ENCODE measurements around the gene TMA7B.
"Not testable (repeated sequence)": the region's sequence is repeated elsewhere in the genome, so short reads cannot be mapped to it uniquely, and the experiment has no call there.

The TMA7B gene

GRCh38 chr22:39933741-39934140 is 26.5 kb upstream of the TMA7B start:
- no peak for DNase-seq (ENCODE audit: low spot score)

DNA sequence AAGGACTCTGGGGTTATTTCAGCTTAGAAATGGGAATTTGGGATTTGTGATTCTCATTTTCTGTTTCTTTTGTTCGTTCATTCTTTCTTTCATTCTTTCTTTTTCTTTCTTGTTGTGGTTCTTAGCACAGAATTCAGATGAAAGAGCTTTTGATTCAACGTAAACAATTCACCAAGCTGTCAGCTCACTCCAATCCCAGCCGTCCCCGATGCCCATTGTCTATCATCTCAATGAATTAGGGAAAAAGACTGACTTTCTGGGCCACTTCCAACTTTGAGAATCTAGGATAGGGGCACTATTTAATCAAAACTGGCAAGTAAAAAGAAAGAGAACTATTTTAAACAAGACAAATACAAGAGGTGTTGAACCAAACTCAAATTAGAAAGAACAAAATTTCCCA is 25.1 kb upstream of the TMA7B start:
- no peak for DNase-seq (ENCODE audit: low spot score)

DNA sequence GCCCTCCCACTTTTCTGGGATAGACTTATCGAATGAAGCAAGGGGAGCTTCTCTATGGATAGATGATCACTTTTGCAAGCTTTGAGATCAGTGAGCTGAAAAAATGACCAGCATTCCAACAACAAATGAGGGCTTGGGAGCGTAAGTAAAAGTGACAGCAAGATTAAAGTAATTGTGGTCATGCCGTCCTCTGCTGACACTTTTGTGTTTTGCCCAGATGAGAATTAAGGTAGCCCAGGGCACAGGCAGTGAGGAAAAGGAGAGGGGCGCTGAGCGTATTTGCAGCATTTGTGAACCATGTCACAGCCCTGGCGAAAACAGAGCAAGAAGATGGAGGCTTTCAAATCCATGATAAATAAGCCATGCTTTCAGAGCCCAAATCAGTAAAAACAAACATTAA is 24.6 kb upstream of the TMA7B start:
- no peak for DNase-seq (ENCODE audit: low spot score)

GRCh38 chr22:39936523-39937145 is 23.6 kb upstream of the TMA7B start:
- no peak for DNase-seq (ENCODE audit: low spot score)

GRCh38 chr22:39937906-39938305 is 22.3 kb upstream of the TMA7B start:
- no peak for DNase-seq (ENCODE audit: low spot score)

- DNase-seq (ENCODE audit: low spot score) = no peak
Observed at GRCh38 chr22:39938509-39939111, 21.6 kb upstream of the TMA7B start.

GRCh38 chr22:39939830-39940229 is 20.4 kb upstream of the TMA7B start:
- no peak for DNase-seq (ENCODE audit: low spot score)

- DNase-seq (ENCODE audit: low spot score) = no peak
Observed at GRCh38 chr22:39940757-39941305, 19.4 kb upstream of the TMA7B start.

DNA sequence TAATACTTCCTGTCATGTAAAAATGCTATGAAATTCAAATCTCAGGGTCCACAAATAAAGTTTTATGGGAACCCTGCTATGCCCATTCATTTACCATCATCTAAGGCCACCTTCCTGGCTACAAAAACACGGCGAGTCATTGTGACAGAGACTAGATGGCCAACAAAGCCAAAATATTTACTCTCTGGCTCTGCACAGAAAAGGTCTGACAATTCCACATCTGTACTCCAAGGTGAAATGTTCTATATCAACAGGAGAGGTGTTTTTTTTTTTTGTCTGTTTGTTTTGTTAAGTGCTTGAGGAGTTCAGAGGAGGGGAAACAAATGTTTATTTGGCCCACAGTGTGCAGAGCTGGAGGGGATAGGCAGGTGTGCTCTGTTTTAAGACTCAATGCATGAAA is 18.6 kb upstream of the TMA7B start:
- no peak for DNase-seq (ENCODE audit: low spot score)

DNA sequence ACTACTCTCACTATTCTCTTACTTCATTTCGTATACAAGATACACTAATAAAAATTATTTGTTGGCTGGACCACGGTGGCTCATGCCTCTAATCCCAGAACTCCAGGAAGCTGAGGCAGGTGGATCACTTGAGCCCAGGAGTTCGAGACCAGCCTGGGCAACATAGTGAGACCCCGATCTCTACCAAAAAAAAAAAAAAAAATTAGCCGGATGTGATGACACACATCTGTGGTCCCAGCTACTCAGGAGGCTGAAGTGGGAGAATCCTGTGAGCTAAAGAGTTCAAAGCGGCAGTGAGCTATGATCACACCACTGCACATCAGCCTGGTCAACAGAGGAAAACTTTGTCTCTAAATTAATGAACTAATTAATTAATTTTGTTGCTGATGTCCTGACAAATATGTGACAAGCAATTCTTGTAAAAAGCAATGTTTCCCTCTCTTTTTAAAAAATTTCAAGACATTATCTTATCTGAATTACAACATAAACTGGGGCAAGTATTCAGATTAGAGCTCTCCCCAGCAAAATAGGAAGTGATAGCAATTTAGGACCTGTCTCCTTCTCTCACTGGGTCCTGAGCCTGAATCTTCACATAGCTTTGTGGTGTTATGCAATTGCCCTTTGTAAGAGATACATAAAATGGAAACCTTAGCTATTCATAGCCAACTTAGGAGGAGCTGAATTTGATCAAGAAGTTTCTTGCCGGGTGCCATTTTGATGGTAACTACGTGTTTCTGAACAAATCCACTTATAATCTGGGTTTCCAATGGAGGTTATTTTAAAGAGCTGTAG is 17.6 kb upstream of the TMA7B start:
- no peak for DNase-seq (ENCODE audit: low spot score)

DNA sequence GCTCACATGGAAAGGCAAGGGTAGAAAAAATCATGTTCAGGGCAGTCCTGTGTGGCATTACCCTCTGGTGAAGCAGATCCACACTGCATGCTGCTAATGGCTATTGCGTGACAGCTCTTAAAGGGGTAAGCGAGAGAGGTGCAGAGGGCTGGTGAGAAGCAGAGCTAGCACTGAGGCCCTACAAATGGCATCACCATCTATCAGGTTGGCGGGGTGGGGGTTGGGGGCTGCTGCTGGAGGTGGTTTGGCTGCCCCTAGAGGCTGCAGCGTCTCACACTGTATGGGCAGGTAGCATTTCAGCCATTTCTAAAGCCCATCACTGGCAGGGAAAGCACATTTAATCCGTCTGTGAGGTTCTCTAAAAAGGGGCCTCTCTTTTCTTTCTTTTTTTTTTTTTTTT is 16.9 kb upstream of the TMA7B start:
- no peak for DNase-seq (ENCODE audit: low spot score)

DNA sequence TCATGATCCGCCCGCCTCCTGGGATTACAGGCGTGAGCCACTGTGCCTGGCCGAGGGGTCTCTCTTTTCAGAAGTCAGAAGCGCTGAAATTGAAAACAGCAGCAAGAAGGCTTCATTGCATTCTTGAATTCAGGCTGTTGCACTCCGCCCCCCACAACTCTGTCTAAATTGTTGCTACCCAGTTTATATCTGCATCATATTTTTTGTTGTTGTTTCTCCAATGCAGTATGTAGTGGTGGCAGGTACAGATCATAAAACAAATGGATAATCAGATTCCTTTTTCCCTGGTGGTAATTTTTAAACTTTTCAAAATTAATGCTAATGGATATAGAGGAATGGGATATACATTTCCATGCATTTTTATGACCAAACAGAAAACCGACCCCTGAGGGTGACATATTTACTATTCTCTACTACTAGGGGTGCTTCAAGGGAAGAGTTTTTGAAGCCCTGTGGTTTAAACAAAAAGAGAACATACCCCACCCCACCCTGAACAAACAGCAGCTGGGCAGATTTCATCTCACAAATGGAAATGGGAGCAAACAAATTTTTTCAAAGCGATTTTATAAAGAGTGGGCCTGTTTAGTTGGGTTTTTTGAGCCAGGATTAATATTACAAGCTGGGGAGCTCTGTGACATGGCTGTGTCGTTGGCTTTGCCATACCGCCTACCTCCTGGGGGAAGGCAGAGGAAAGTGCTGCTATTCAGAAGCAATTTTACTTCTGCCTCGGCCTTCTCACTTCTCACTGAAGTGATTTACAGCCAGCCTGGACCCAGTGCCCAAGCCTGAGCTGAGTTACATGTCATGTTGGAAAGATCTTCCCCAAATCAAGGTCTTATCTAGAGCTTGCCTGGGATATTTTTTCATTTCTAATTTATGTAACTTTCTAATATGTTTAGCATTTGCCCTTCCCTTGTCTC is 16.0 kb upstream of the TMA7B start:
- no peak for DNase-seq (ENCODE audit: low spot score)

- DNase-seq (ENCODE audit: low spot score) = no peak
Observed at GRCh38 chr22:39946126-39946502, 14.1 kb upstream of the TMA7B start.

DNA sequence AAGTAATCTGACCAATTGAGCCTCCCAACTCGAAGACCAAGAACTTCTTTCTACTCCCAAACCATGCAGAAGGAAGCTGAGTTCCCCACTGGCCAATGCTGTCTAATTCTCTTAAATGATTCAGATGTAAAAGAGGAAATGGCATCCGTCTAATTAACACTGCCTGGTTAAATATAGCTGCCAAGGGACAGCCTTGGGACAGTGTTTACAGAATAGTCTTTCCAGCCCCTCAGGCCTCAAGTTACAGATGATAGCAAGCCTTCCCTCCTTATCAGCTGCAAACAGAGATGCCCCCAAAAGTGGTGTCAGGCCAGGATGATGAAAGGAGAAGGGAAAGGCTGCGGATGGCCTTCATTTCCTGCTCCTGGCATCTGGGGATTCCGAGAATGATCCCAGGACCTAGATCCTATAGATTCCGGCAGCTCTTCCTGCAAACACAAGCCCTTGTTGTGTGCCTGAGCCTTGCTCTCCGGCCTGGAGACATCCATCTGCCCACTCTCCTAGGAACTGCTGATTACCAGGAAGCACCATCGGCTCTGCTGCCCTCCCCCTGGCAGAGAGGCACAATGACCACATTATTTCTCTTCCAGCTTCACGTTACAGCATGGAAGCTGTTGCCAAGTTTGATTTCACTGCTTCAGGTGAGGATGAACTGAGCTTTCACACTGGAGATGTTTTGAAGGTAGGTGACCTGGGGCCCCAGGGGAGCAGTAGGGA is 13.5 kb upstream of the TMA7B start:
- peak; percentile 18 for DNase-seq (ENCODE audit: low spot score)

GRCh38 chr22:39947220-39948216 is 12.7 kb upstream of the TMA7B start:
- no peak for DNase-seq (ENCODE audit: low spot score)

- DNase-seq (ENCODE audit: low spot score) = no peak
Observed at GRCh38 chr22:39949964-39950737, 10.0 kb upstream of the TMA7B start.

DNA sequence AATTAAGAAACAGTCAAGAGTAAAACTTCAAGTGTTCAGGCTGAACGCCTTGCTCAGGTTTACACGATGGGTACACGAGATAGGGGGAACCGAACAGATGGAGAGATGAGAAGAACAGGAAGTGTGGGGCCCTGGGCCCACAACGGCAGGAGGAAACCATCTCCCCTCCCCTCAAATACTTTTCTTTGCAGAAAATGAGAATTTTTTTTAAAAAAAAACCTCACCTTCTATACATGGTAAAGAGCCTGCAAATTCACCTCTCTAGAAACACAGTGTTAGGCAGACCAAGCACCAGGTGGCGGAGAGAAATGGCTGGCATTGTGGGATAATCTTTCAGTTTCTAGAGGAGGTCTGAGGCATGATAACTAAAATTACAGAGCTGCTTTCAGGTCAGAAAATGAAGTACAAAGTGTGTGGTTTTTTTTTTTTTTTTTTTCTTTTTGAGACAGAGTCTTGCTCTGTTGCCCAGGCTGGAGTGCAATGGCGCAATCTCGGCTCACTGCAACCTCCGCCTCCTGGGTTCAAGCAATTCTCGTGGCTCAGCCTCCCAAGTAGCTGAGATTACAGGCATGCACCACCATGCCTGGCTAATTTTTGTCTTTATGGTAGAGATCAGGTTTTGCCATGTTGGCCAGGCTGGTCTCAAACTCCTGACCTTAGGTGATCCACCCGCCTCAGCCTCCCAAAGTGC is 8.4 kb upstream of the TMA7B start:
- DNase-seq (ENCODE audit: low spot score) = not testable (repeated sequence)

GRCh38 chr22:39952347-39952746 is 7.8 kb upstream of the TMA7B start:
- no peak for DNase-seq (ENCODE audit: low spot score)

DNA sequence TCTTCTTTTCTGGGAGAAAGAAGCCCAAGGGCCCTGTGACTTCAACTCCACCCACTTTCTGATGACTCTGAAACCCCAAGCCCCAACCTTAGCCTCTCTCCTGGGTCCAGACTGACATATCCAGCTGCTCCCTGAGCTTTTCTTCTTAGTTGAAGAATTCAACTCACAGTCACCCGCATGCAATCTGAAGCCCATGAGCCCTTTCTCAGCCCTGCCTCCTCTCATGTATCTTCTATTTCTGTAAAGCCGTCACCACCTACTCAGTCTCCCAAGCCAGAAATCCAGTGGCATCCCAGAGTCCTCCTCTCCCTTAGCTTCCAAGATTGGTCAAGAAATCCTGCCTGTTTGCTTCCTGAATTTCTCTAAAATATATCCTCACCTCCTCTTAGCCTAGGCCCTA is 7.1 kb upstream of the TMA7B start:
- no peak for DNase-seq (ENCODE audit: low spot score)

Data from cerebellar cortex (tissue), 1 donor.